Cardiac septum (tissue), 1 donor: ENCODE results near the gene PRKAR1B. TPM values are rescaled to one million over a fixed set of nuclear protein-coding genes. Genes with fewer than 3 reads are reported as not detected.

Experiments used
- DNase-seq: peaks from one replicate; pipeline ENCODE4 v3.0.0-alpha.2; 2020; ENCODE audit warnings: low spot score
- intact Hi-C: fragments of 100-400 bp; cut with DNase I; formaldehyde crosslinking; loops from one replicate; pipeline ENCODE4 v1.14.0; 2022
- total RNA-seq: library from RNA; stranded (reverse); fragmentation: NEBNext Ultra II Directional; extraction: Animal tissue kit (Norgen Biotek cat#: 25700); gene quantifications from one replicate; pipeline ENCODE4 v1.2.1, GENCODE V29; 2021
- donor health status: DM: no; HTN: no; CAD: no.

Gene PRKAR1B
- total RNA-seq, 1 donor from 2014 or later: 13.5 TPM

DNA sequence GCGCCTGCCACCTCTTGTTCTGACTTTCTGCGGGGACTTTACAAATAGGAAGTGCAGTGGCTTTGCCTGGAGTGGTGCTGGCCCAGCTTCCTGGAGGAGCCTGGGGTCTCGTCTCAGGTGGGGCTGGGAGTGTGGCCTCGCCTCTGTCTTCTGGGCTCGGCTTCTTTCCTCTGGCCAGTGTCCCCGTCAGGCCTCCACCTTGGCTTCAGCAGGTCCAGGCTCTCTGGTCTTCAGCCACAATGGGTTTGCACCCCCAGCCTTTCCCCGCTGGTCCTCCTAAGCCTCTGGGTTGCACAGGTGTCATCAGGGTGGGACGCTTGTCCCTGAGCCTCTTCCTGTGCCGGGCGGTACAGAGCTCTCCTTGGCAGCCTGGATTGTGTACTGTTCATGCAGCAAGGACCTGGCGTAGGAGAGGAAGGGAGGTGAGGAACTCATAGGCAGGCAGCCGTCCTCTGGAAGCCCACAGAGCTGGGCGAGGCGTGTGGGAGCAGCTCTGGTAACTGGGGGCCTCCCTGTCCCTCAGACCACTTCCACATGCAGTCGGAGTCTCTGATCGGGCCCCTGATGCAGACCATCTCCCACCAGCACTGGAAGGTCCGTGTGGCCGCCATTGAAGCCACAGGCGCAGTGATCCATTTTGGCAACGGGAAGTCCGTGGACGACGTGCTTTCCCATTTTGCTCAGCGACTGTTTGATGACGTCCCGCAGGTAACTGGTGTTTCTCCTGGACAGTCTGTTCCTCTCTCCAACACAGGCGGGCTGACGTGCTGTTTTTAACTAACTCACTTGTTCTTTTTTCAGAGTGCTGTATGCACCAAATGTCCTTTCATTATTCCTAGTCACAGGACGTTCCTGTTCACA lies 2.3 kb upstream of the PRKAR1B start:
- intact Hi-C loops: loop anchor here (5.0 kb wide), 2 partner anchors 62 to 77 kb away; no protein-coding TSS in a partner anchor
- peak; percentile 74 for DNase-seq

DNA sequence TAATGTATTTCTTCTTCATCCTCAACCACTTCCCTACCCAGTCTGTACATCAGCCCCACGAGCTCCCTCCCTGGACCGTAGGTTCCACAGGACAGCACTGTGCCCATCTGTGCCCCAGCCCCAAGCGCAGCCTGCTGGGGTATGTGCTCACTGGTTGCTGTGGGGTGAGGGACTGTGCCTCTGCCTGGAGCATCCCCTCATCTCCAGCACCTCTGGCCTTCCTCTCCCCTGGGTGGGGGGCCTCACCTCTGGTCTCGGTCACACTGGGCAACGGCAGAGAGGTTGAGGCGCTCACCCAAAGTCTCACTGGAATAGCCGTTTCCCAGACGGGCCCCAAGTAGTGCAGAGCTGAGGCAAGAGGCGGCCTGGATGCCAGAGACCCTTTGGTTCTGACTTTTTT lies 1.5 kb upstream of the PRKAR1B start:
- intact Hi-C loops: loop anchor here (5.0 kb wide), 2 partner anchors 61 to 76 kb away; no protein-coding TSS in a partner anchor
- DNase-seq: peak; percentile 62

DNA sequence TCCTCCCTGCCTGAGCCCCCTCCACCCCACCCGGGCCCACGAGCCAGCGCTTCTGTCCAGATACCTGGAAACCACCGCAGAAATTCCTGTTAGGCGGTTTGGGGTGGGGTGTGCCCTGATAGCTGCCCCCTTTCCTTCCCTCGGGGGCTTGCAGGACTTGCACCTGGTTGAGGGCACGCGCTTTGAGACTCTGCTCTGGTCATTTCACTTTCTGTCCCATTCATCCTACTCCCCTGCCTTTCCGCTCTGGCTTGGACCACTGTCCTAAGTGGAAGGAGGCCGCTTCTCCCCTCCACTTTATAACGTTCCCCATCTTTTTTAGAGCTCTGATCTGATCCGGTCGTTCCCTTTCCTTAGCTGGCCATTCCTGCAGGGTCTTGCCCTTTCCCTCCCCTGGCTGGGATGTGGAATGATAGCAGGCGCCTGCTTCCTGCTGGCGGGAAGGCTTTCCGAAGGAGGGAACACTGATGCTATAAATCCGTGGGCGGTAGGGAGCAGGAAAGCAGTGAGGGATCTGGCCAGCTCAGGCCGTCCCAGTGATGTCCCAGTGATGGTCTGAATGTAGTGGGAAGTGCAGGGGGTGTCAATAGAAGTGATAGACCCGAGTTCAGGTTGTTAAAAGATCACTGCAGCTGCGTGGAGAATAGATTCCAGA lies 852 bp upstream of the PRKAR1B start:
- intact Hi-C loops: loop anchor here (5.0 kb wide), 2 partner anchors 61 to 76 kb away; no protein-coding TSS in a partner anchor
- peak; percentile 65 for DNase-seq

DNA sequence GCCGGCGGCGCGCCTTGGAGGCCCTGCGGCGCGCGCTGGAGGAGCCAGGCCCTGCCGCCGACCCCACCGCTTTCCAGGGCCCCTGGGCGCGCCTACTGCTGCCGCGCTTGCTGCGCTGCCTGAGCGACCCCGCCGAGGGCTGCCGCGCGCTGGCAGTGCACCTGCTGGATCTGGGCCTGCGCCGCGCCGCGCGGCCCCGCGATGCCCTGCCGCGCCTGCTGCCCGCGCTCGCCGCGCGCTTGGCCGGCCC lies 302 bp downstream of the PRKAR1B start:
- peak; percentile 47 for DNase-seq
- intact Hi-C loops: loop anchor here (5.0 kb wide), 2 partner anchors 59 to 74 kb away; no protein-coding TSS in a partner anchor

DNA sequence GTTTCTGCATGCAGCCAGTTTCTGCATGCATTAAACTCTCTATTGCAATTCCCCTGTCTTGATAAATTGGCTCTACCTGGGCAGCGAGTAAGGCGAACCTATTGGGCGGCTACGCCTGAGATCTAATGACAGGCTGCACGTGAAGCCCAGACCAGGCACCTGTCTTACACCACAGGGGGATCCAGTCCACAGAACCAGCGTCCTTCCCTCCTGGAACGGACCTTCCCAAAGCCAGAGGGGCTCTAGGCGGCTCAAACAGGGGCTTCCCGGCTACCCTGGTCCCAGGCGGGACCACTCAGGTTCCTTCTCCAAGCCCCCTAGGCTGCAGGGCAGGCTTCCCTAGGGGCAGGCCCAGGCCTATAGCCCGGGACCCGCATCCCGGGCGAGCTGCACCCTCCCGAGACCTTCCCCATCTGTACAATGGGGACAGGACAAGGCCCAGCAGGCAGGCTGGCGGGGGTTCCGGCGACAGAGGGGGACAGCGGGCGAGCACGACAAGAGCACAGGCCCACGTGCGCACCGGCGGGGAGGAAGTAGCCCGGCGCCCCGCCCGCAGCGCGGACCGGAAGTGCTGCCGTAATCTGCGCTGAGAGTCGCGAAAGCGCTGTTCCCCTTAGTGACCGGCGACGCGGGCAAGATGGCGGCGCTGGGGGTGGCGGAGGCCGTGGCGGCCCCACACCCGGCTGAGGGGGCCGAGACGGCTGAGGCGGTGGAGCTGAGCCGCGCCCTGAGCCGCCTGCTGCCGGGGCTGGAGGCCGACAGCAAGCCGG lies 812 bp downstream of the PRKAR1B start, which contains the start of gene DNAAF5:
TSS of gene DNAAF5 (plus strand) at position 616 of the 770 bp plus-strand sequence. CDS start at position 638, 22 bp downstream.
- intact Hi-C loops: loop anchor here (5.0 kb wide), 2 partner anchors 59 to 74 kb away; no protein-coding TSS in a partner anchor
- DNase-seq: peak; percentile 92

DNA sequence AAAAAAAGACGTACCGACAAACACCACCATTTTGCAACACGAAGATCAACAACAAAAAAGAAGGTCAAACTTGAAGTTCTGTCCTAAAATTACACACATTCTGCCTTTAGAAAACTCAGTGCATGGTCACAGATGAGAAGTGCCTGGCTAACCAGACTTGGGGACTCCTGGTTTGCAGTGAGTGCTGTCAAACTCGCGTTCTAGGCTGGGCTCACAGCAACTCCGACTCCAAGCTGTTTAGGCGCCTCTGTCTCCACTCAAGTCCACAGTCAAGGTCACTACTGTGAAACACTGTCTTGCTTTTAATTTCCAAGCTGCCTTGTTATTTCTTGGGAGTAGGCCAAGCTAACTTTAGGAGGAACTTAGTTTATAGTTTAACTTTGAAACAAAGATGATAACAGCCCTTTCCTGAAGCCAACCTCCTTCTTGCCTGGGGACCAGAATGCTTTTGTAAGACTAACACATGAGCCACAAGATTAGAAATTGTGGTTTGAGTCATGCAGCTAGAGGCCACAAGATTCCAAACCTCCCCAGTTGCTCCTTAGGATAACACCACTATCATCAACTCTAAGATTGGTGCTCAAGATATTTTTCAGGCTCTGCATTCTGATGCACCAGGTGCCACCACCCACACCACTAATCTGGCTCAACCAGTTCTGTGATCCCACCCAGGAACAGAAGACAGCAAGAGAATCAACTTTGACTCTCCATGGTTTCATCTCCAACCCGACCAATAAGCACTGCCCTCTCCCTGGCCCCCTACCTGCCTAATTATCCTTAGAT lies 1.7 kb downstream of the PRKAR1B start:
- DNase-seq: peak; percentile 24
- intact Hi-C loops: loop anchor here (5.0 kb wide), 2 partner anchors 58 to 73 kb away; no protein-coding TSS in a partner anchor

DNA sequence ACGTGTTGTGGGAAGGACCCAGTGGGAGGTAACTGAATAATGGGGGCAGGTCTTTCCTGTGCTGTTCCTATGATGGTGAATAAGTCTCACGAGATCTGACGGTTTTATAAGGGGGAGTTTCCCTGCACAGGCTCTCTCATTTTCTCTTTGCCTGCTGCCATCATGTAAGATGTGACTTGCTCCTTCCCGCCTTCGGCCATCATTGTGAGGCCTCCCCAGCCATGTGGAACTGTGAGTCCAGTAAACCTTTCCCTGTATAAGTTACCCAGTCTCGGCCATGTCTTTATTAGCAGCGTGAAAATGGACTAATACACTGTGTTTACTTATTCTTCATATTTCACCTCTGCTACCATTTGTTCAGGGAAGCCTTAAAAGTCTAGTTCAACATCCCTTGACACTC lies 2.8 kb downstream of the PRKAR1B start:
- DNase-seq: no peak
- intact Hi-C loops: no loop called here

DNA sequence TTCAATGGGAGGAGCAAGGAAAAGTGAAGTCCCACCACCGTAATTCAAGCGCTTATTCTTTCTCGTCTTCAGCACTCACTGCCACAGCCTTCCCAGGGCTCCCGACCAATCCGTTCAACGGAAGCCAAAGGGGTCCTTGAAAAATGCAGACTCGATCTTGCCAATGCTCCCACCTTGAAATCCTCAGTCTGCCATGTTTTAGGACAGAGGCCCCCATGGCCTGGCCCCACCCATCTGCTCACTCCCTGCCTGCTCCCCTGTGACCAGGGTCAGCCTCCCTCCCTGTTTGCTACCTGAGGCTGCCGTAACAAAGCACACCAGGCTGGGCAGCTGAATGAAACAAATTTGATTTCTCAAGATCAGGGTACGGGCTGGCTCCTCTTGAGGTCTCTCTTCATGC lies 3.5 kb downstream of the PRKAR1B start:
- peak; percentile 27 for DNase-seq
- intact Hi-C loops: no loop called here

DNA sequence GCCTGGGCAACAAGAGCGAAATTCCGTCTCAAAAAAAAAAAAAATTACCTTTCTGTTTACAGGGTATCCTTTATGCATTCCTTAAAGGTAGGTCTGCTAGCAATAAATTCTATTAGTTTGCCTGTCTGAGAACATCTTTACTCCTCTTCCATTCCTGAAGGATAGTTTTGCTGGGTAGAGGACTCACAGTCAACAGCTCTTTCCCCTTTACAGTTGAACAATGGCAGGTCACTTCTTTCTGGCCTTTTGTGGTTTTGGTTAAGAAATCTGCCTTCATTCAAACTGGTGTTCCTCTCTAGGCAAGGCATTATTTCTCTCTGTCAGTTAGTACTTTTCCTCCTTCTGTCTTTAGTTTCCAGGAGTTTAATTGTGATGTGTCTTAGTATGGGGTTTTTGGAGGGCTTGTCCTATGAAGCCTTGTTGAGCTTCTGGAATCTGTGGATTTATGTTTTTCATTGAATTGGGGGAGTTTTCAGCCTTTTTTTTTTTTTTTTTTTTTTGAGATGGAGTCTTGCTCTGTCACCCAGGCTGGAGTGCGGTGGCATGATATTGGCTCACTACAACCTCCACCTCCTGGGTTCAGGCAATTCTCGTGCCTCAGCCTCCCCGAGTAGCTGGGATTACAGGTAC lies 5.3 kb downstream of the PRKAR1B start:
- intact Hi-C loops: no loop called here
- DNase-seq: no peak

DNA sequence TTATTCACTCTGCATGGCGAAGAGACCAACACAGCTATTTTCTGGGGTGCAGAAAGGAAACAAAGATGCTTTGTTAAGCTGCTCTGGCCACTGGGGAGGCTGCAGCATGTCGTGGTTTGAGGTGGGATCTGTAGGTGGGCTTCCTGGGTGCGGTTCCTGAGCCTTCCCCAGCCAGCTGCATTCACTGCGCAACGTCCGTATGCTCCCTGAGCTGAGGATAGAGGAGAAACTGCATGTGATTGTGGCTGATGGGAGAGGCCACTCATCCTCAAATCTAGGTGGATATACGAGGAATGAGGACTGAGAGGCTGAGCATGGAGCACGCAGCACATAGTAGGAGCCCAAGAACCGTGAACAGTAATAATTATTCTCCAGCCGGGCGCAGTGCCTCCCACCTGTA lies 10.4 kb downstream of the PRKAR1B start:
- intact Hi-C loops: no loop called here
- no peak for DNase-seq

DNA sequence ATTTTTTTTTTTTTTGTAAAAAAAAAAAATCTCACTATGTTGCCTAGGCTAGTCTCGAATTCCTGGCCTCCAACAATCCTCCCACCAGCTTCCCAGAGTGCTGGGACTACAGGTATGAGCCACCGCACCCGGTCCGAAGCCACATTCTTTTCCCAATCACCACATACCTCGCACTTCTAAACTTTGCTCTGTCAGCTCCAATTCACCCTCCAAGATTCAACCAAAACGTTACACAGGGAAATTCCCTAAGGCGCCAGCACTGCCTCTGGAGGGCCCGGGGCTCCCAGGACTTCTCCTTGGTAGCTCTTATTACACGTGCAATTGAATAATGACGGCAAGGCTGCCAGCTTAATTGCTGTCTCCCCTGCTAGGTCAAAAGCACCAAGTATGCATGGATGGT lies 10.9 kb downstream of the PRKAR1B start:
- intact Hi-C loops: no loop called here

DNA sequence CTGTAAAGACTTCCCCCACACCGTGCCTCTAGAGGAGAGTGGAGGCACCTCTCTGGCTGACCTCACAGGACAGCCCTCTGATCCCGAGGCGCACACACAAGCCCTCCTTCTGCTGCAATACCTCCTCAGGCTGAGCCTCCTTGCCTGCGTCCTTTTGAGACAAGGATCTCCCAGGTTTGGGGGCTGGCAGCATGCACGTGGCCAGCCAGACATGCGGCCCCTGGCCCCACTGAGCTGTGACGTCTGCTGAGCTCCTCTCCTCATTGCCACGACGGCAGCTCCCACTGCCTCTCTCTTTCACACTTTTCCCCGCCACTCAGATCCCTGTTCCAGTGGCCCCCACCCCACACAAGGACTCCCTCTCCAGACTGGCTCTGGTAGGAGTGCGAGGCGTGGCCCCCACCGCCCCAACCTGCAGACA lies 12.8 kb downstream of the PRKAR1B start:
- DNase-seq: no peak
- intact Hi-C loops: no loop called here

More for the DNA sequence above, 10.9 kb downstream of the PRKAR1B start:
- no peak for DNase-seq

DNA sequence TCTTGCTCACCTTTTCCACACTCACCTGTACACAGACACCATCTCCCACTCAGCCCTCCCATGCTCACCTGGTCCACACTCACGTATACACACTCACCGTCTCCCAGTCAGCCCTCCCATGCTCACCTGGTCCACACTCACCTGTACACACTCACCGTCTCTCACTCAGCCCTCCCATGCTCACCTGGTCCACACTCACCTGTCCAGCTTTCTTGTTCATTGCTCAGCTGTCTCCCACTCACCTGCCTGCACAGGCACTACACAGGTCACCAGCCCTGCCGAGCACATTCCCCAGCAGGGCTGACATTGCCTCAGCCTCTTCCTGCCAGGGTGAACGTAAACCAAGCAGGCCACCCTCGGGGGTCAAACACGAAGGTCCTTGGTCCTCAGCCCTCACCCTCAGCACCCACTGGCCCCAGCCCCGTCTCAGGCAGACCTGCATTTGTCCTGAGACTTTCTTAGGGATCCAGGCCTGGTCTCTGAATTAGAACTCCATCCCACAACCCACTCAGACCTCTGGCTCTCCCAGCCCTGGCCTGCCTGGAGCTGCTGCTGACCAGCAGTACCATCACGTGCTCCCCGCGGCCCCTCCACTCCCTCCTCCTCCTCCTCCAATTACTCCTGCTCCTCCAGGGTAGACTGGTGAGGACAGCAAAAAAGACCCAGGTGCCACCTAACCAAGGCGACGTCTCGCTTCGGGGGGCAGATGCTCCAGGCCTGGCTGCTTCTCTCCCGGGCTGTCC lies 13.4 kb downstream of the PRKAR1B start:
- intact Hi-C loops: no loop called here
- DNase-seq: no peak

DNA sequence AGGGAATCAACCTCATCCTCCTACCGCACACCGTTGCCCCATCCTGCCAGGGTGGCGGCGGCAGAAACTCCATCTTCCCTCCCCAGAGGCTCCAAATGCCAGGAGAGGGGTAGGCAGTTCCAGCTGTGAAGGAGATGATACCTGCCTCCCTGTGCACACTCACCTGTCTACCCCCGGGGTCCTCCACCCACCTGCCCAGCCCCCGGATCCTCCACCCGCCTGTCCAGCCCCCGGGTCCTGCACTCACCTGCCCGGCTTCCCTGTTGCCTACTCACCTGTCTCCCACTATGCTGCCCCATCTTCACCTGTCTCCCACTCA lies 14.0 kb downstream of the PRKAR1B start:
- intact Hi-C loops: no loop called here

DNA sequence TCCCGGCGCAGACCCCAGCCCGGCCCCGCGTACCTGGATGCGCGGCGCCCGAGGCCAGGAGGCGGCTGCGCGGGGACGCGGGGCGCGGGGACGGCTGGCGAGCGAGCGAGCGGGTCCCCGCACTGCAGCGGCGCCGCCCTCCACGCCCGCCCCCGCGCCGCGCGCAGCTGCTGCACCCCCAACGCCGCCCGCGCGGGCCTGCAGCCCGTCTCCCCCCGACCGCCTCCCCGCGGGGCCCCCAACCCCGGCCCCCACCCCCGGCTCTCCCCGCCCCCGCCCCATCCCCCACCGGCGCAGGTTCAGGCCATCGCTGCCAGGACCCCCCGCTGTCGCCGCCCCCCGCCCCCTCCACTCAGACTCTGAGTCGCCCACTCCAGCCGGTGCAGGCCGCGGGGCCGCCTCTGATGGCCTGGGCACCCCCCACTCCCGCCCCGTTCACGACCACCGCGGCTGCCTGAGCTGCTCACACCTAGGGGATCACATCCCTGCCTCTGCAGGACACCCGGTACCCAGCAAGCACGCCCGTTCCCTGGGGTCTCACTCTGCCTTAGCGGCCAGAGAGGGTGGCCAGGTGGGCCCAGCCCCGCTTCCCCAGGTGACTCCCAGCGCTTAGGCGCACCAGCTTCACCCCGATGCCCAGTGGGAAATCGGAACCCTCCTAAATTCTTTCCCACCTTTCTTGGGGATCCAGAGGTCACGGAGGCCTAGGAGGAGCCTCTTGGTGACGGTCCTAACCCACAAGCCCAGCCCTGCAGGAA lies 14.5 kb downstream of the PRKAR1B start:
- DNase-seq: no peak
- intact Hi-C loops: no loop called here

More for the DNA sequence above, 14.0 kb downstream of the PRKAR1B start:
- no peak for DNase-seq

DNA sequence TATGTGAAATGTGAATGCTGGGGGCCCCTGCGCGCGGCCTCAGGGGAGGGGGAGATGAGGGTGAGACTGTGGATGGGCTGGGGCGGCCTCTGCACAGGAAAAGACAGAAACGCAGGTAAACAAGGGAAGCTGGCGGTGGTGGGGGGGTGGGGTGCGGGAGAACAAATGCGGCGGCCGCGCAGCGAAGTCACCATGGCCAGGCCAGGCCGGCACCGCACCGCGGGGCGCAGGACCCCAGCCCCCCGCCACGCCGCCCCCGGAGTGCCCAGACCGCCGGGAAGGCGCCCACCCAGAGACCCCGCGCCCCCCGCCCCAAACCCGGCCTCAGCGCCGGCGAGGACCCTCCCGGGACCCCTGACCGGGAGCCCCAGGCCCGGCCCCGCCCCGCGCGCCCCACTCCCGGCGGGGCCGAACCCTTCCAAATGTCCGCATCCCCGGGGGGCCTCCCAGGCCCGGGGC lies 15.1 kb downstream of the PRKAR1B start:
- no peak for DNase-seq
- intact Hi-C loops: no loop called here
